Measurements from ENCODE around the gene TRIM4. TPM values are rescaled to one million over a fixed set of nuclear protein-coding genes. Genes with fewer than 3 reads are reported as not detected.
"Not testable (repeated sequence)": the region's sequence is repeated elsewhere in the genome, so short reads cannot be mapped to it uniquely, and the experiment has no call there.

The TRIM4 gene, protein sequence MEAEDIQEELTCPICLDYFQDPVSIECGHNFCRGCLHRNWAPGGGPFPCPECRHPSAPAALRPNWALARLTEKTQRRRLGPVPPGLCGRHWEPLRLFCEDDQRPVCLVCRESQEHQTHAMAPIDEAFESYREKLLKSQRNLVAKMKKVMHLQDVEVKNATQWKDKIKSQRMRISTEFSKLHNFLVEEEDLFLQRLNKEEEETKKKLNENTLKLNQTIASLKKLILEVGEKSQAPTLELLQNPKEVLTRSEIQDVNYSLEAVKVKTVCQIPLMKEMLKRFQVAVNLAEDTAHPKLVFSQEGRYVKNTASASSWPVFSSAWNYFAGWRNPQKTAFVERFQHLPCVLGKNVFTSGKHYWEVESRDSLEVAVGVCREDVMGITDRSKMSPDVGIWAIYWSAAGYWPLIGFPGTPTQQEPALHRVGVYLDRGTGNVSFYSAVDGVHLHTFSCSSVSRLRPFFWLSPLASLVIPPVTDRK
- total RNA-seq (10 to 100 TPM; 34.7 to 58.5 (median 40.3) TPM), polyA plus RNA-seq (10 to 100 TPM; 14.3 to 20.9 (median 14.7) TPM)
- long read RNA-seq, donor 1, transcript TRIM4-201 (6 exons, 3,374 nt), result major isoform, 6 of 7 reads
- long read RNA-seq, donor 1, partial matches to known transcripts, result 0 of 7 reads
- long read RNA-seq, donor 1, other reads (novel, unspliced or antisense), result 0 of 7 reads
- long read RNA-seq, donor 2, transcript TRIM4-201 (6 exons, 3,374 nt), result major isoform, 8 of 8 reads
- long read RNA-seq, donor 2, partial matches to known transcripts, result 0 of 8 reads
- long read RNA-seq, donor 2, other reads (novel, unspliced or antisense), result 0 of 8 reads

DNA sequence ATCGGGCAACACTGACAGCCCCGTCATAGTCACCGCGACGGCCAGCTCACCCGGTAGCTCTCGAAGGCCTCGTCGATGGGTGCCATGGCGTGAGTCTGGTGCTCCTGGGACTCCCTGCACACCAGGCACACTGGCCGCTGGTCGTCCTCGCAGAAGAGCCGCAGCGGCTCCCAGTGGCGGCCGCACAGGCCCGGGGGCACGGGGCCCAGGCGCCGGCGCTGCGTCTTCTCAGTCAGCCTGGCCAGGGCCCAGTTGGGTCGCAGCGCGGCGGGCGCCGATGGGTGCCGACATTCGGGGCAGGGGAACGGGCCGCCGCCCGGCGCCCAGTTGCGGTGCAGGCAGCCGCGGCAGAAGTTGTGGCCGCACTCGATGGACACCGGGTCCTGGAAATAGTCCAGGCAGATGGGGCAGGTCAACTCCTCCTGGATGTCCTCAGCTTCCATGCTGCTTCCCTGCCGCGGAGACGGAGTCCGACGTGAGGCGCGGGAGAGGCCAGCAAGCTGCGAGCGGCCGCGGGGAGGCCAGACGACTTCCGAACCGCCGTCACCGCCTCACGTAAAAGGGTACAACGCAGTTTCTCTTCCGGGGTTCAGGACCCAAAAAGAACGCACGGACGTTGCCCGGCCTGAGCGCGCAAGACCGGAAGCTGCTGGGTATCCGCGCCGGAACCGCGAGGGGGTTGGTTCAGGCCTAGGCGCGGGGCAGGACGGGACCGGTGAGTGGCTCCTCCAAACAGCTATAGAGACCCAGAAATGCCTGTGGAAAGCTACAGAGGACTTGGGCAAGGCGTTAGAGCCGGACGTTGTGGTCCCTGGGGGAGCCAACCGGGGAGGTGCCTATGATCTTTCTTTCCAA, at the start of gene TRIM4:
Gene TRIM4 (minus strand): TSS at position 572 of the 855 bp plus-strand sequence. CDS start 129 bp downstream, at position 443.
- peak; percentile 97 for DNase-seq
- Histone ChIP-seq H3K27me3 (replicated peaks in 1 of 7) (no peaks in the 10 kb centered on the region), H3K9me3 (no peaks in the 10 kb centered on the region), H3K27ac (peak within 1 kb of the TSS; percentile 85 to 99 (median 94)), H3K4me3 (peak within 1 kb of the TSS; percentile 57 to 97 (median 83)), H3K36me3 (peaks cover 0 to 35% (median 0%) of the 10 kb centered on the region in 6 donors), H3K4me1 (peaks cover 30 to 63% (median 48%) of the 10 kb centered on the region in 6 donors)
- intact Hi-C loops (cut with DNase I; ENCODE audit: low total_unique reads), result no loop called here
- WGBS, 5 donors, result 0 to 3% (median 1%) methylated on average over 64 to 81 of the region's 81 CpGs
- TF ChIP-seq, protein P1, sequence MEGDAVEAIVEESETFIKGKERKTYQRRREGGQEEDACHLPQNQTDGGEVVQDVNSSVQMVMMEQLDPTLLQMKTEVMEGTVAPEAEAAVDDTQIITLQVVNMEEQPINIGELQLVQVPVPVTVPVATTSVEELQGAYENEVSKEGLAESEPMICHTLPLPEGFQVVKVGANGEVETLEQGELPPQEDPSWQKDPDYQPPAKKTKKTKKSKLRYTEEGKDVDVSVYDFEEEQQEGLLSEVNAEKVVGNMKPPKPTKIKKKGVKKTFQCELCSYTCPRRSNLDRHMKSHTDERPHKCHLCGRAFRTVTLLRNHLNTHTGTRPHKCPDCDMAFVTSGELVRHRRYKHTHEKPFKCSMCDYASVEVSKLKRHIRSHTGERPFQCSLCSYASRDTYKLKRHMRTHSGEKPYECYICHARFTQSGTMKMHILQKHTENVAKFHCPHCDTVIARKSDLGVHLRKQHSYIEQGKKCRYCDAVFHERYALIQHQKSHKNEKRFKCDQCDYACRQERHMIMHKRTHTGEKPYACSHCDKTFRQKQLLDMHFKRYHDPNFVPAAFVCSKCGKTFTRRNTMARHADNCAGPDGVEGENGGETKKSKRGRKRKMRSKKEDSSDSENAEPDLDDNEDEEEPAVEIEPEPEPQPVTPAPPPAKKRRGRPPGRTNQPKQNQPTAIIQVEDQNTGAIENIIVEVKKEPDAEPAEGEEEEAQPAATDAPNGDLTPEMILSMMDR (IDR thresholded peaks at IDR 0.05 in 8 of 11, conservative IDR thresholded peaks at IDR 0.05 in 3 of 11), result peak in 5 of 11 experiments; percentile 7 to 34 (median 20)
- TF ChIP-seq POLR2A (IDR thresholded peaks at IDR 0.05), result peak in 2 of 3 donors; percentile 65 to 82
- TF ChIP-seq POLR2AphosphoS5 (IDR thresholded peaks at IDR 0.05), result peak; percentile 97 to 98 (median 98)

DNA sequence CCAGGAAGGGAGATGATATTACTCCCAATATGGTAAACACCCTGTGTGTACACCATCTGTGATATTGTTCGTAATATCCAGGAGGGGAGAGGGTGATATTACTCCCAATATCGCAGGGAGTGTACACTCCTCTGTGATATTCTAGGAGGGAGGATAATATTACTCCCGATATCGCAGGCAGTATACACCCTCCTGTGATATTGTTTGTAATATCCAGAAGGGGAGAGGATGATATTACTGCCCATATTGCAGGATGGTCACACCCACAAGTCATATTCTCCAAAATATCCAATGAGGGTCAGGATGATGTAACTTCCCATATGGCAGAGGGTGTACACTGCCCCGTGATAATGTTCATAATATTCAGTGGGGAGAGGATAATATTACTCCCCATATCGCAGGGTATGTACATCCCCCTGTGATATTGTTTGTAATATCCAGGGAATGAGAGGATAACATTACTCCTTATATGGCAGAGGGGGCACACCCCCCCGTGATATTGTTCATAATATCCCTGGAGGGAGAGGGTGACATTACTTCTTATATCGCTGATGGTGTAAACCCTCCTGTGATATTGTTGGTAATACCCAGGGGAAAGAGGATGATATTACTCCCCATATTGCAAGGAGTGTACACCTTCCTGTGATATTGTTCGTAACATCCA, 39.4 kb upstream of the TRIM4 start:
- DNase-seq, result no peak
- Histone ChIP-seq H3K4me3 (no peak overlapping the region), H3K9me3 (no peaks in the 10 kb centered on the region), H3K27me3 (replicated peaks in 1 of 7) (peaks cover 0 to 83% (median 15%) of the 10 kb centered on the region in 7 donors), H3K4me1 (no peaks in the 10 kb centered on the region), H3K36me3 (no peaks in the 10 kb centered on the region), H3K27ac (no peak overlapping the region)
- intact Hi-C loops (cut with DNase I; ENCODE audit: low total_unique reads), result no loop called here
- TF ChIP-seq, protein P1 (IDR thresholded peaks at IDR 0.05 in 8 of 11, conservative IDR thresholded peaks at IDR 0.05 in 3 of 11), result no peak
- TF ChIP-seq POLR2AphosphoS5 (IDR thresholded peaks at IDR 0.05), result no peak
- TF ChIP-seq POLR2A (IDR thresholded peaks at IDR 0.05), result no peak
- WGBS, 5 donors, result 72 to 78% (median 77%) methylated on average over 9 of the region's 9 CpGs

DNA sequence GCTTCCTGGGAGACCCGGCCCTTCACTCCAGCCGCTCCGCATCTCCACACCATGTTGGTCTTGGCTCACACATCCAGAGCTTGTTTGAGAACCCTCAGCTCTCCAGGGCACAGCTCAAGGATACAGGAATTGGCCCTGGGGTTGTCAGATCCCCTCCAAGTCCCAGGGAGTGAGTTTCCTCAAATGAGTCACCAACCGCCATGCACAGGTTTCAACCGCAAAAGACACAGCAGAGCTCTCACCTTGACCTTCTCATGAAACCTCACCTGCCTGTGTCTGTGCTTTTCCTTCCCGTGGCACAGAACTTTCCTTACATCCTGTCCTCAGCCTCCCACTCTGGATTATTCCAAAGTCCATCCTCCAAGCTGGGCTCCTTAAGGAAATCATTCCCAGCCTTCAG, 35.9 kb upstream of the TRIM4 start:
- peaks cover 0 to 13% (median 7%) of the 10 kb centered on the region in 8 donors for H3K9me3 ChIP-seq
- no peak for TF ChIP-seq POLR2A (IDR thresholded peaks at IDR 0.05)
- TF ChIP-seq, protein P1 (IDR thresholded peaks at IDR 0.05 in 8 of 11, conservative IDR thresholded peaks at IDR 0.05 in 3 of 11), result no peak
- TF ChIP-seq POLR2AphosphoS5 (IDR thresholded peaks at IDR 0.05), result no peak
- intact Hi-C loops (cut with DNase I; ENCODE audit: low total_unique reads), result no loop called here
- no peak overlapping the region for H3K4me3 ChIP-seq
- WGBS, 5 donors, result 68 to 85% (median 71%) methylated on average over 6 of the region's 6 CpGs
- DNase-seq, result no peak
- peaks cover 0 to 49% (median 0%) of the 10 kb centered on the region in 7 donors for H3K27me3 ChIP-seq (replicated peaks in 1 of 7)
- no peak overlapping the region for H3K27ac ChIP-seq
- no peaks in the 10 kb centered on the region for H3K4me1 ChIP-seq
- no peaks in the 10 kb centered on the region for H3K36me3 ChIP-seq

DNA sequence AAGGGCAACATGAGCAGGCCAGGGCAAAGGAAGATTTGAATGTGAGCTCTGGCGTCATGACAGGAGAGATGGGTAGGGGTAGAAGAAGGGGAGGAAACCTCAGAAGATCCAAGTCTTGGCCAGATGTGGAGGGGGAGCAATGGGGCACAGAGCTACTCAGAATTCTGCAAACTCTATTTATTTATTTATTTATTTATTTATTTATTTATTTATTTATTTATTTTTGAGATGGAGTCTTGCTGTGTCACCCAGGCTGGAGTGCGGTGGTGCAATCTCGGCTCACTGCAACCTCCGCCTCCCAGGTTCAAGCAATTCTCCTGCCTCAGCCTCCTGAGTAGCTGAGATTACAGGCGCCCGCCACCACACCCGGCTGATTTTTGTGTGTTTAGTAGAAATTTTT, 35.3 kb upstream of the TRIM4 start:
- H3K4me1 ChIP-seq; DNase-seq; H3K36me3 ChIP-seq; H3K27ac ChIP-seq; intact Hi-C loops (cut with DNase I; ENCODE audit: low total_unique reads); H3K4me3 ChIP-seq: not testable (repeated sequence)
- Histone ChIP-seq H3K9me3 (peaks cover 0 to 18% (median 9%) of the 10 kb centered on the region in 8 donors), H3K27me3 (replicated peaks in 1 of 7) (peaks cover 0 to 43% (median 0%) of the 10 kb centered on the region in 7 donors)
- 85 to 95% (median 88%) methylated on average over 7 of the region's 7 CpGs for WGBS, 5 donors
